HG02938 (cell line): ENCODE results near the gene RFPL2.
"Not testable (repeated sequence)": the region's sequence is repeated elsewhere in the genome, so short reads cannot be mapped to it uniquely, and the experiment has no call there.

ENCODE experiments used
- ATAC-seq: cut with Tn5 transposase; IDR thresholded peaks from one replicate; pipeline ENCODE4 v1.9.1; 2021; ENCODE audit warnings: mild to moderate bottlenecking, moderate library complexity; ENCODE audit not compliant: unreplicated experiment

The RFPL2 gene

DNA sequence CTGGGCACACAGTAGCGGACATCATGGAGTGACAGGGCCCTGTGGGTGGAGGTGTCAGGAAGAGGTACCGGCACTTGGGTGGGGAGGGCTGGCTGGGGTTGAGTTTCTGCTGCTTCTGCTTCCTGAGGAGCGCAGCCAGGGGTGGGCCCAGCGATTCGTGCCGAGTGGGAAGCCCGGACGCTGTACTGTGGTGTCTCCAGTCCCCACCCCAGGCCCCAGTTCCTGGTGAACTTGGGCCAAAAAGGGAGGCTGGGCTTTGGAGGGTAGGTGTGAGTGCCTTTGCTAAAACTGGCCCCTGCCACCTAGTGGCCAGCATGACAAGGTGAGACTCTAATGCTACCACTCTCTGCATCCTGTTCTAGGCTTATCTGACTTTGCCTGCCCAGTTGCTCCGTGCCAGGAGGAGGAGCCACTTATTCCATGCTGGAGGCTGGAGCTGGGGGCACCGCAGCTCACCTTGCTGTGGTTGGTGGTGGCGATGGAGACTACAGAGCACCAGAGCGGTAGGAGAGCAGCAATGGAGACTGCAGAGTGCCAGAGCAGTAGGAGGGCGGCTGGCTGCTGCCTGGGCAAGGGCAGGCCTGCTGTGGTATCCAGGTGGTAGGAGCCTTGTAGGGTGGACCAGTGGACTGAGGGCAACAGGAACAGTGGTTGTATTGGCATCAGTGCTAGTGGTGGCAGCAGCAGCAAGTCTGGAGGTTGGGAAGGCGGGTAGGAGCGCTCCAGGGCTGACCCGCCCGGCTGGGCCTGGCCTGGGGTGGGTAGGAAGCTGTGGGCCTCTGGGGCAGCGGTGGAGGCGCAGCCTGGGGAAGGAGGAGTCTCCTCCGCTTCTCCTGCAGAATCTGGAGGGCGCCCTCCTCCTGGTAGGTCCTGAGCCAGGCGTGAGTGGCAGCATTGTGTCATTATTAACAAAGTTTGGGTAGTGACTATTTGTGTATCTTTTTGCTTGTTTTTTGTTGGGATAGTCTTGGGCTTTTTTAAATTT is 2.2 kb upstream of the RFPL2 start:
- no peak for ATAC-seq

DNA sequence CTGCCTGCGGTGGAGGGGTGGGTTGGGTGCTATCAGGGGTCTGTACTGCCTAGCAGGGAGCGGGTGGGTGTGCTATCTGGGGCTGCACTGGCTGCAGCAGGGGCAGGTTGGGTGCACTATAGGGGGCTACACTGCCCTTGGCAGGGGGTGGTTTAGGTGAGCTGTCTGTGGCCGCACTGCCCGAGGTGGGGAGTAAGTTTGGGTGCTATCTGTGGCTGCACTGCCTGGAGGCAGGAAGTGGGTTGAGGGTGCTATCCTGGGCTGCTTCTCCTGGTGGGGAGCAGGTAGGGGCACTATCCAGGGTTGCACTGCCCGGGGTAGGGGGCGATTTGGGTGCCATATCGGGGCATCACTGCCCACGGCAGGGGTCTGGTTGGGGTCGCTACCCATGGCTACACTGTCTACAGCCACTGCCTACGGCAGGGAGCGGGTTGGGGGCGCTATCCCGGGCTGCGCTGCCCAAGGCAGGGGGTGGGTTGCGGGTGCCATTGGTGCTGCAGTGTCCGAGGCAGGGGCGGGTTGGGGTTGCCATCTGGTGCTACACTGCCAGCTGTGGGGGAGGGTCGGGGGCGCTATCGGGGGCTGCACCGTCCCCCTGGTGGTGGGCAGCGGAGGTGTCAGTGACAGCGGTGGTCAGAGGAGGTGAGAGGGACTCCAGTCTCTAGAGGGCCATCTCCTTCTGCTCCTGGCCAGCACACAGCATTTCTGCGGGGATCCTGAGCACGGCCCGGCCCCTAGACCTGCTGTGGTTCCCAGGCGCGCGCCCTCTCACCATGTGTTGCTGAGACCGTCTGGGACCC is 1.3 kb upstream of the RFPL2 start:
- ATAC-seq, result no peak

DNA sequence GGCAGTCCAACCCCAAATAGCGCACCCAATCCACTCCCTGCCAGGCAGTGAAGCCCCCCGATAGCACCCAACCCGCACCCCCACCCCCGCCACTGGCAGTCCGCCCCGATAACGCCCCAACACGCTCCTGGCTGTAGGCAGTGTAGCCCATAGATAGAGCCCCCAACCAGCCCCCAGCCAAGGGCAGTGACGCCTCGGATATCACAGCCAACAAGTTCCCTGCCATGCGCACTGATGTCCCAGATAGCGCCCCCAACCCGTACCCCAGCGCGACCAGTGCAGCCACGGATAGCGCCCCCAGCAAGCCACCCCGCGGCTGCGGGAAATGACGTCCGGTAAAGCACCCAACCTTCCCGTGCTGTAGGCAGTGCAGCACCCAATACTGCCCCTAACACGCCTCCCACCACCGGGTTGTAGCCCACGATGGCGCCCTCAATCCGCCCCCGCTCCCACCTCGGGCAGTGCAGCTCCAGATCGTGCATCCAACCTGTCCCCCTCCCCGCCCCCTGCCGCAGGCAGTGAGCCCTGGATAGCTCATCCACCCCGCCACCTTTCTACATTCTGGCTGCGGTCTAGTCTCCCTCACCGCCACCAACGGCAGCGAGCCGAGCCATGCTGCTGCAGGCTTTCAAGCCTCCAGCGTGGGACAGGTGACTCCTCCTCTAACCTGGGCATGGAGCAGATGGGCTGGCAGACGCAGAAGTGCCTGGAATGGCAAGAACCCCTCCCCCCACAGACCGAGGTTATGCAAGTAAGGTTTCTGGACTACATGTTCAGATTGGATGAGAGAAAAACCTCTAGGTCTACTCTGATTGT is 625 bp downstream of the RFPL2 start:
- no peak for ATAC-seq

- no peak for ATAC-seq
Observed at GRCh38 chr22:32203181-32204039, 1.5 kb downstream of the RFPL2 start.

DNA sequence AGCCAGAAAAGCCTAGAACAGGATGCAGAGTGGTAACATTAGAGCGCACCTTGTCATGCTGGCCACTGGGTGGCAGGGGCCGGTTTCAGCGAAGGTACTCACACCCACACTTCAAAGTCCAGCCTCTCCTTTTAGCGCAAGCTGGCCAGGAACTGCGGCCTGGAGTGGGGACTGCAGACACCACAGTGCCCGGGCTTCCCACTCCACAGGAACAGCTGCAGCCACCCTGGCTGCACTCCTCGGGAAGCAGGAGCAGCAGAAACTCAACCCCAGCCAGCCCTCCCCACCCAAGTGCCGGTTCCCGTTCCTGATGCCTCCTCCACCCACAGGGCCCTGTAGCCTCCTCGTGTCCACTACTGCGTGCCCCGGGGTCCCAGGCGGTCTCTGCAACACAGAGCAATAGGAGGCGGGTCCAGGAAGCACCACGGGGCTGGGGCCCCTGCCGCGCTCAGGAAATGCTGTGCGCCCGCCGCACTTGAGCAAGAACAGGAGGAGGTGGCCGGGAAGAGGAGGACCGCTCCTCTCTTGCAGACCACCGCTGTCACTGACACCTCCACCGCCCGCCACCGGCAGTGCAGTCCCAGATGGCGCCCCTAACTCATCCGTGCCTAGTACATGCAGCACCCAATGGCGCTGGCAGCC is 2.2 kb downstream of the RFPL2 start:
- ATAC-seq, result no peak

DNA sequence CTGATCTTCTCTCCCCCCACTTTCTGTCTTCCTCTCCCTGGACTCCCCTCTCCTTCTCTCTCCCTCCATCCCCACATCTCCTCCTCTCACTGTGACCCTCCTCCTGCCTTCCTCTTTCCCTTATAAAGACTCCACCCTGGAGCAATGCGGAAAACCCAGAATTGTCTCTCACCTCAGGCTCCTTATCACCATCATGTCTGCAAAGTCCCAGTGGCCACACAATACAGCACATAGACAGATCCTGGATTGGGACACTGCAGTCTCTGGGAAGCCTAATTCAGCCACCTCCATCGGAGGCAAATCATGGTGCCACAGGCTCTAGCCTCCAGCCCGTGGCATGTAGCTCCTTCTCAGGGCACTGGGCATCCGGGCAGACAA is 2.7 kb downstream of the RFPL2 start:
- no peak for ATAC-seq

DNA sequence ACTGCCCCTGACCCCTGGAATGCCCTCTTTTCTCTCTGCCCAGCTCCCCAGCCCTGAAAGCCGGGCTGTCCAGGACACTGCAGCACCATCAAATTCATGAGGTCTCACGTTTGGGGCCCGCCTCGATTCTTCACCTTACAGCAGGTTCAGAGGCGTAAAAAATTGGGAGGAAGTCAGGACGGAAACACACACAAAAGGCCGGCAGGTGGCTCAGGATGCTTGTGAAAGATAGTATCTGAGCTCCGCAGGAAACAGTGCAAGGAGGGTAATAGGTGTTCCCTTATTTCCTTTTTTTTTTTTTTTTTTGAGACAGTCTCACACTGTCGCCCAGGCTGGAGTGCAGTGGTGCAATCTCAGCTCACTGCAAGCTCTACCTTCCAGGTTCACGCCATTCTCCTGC is 4.1 kb downstream of the RFPL2 start:
- no peak for ATAC-seq

GRCh38 chr22:32199961-32200360 is 4.9 kb downstream of the RFPL2 start:
- ATAC-seq, result no peak

DNA sequence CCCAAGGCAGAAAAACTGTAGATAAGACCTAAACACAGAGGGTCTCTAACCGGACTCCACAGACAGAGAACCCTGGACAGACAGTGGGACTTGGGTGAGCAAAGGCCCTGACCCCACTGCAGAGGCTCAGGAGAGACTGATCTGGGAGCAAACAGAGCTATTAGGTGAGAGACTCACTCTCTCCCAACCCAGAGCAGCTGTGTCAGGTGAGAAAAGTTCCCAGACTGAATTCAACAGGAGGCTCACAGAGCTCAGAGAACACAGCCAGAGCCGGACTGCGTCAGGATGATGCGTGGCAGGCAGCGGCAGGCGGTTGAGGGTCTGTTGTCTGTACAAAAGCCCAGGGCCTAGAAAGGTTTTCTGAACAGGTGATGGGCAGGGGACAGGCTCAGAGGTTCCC is 5.5 kb downstream of the RFPL2 start:
- no peak for ATAC-seq

GRCh38 chr22:32197553-32198226 is 7.2 kb downstream of the RFPL2 start:
- ATAC-seq, result not testable (repeated sequence)

DNA sequence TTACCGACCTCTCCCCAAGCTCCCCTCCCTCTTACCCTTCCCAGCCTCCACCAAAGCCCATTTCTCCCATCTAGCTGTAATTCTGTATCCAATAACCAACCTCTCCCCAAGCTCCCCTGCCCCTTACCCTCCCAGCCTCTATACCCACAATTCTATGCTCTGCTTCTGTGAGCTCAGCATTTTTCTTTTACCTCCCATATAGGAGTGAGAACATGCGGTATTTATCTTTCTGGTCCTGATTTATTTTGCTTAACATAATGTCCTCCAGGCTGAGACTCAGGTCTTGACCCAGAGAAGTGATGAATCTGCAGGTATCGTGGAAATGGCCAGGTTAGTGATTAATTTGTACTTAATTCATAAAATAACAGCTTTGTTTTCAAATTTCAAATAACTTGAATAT is 9.0 kb downstream of the RFPL2 start:
- not testable (repeated sequence) for ATAC-seq

- ATAC-seq, result not testable (repeated sequence)
Observed at GRCh38 chr22:32193346-32193745, 11.5 kb downstream of the RFPL2 start.

DNA sequence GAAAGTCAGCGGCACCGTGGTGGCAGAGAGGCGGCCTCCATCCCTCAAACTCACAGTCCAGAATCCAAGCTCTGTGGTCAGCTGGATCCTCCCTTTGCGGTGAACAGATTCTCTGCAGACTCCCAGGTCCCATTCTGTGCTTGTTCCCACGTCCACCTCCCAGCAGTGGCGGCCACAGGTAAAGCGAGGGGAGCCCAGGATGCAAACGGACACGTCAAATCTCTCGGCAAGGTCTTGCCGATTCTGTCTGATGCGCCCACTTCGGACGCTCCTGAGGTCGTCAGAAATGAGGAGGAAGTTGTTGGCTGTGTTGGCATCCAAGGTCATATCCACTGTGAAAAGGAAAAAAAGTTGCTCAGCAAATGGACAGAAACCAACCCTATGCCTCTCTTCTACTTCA is 13.9 kb downstream of the RFPL2 start:
- not testable (repeated sequence) for ATAC-seq

DNA sequence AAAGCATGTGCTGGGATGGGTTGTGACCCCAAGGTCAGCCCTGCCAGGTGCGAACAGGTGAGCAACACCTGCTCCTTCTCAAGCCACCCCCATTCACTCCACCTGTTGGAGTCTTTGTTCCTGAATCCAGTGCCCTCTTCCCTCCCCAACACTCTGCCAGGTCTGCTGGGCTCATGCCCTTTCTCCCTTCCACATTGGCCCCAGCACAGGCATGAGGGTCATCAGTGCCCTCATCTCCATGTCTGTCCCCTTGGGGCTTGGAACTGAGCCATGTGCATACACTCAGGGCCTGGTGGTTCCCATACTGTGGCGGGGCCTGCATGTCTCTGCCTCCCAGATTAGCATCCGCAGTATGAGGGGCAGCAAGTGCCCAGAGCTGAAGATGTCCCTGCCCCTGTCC is 19.1 kb downstream of the RFPL2 start:
- ATAC-seq, result no peak

DNA sequence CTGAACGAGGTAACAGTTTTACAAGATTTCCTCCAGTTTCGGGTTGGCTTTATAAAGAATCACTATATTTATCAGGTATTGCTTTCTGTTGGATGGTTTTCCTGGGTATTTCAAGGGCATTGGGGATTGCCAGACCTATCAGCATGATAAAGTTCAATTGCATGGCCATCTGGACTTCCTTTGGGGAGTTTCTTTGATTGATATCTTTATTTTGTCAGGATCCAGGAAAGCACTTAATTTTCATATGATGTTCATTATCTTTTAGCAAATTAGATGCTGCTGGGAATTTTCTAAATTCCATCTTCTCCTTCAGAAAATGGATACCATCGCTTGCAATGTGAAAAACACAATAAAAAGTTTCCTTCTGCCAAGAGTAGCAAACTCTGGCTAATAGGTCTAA is 21.2 kb downstream of the RFPL2 start:
- no peak for ATAC-seq

DNA sequence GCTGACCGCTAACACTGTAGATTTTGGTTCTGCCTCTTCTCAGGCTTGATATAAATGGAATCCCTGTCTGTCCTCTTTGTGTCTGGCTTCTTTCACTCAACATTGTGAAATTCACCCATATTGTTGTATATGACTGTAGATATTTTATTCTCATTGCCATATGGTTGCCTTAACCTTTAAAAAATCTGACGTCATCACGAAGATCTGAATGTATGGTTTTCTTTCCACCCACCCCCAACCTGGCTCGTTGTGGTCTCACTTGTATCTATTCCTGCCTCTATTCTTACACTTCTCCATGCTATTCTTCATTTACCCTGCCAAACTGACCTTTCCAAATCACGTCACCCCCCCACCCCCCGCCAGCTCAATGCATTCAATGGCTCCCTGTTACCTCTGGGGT is 23.8 kb downstream of the RFPL2 start:
- ATAC-seq, result no peak

GRCh38 chr22:32177221-32177765 is 27.6 kb downstream of the RFPL2 start:
- ATAC-seq, result no peak

GRCh38 chr22:32175683-32176644 is 28.9 kb downstream of the RFPL2 start:
- no peak for ATAC-seq
